RWPE2 (cell line): Measurements from ENCODE around the gene LRRC59.
"Not testable (repeated sequence)": the region's sequence is repeated elsewhere in the genome, so short reads cannot be mapped to it uniquely, and the experiment has no call there.

Source experiments
- ATAC-seq: fragments of 200-7000 bp; cut with Tn5 transposase; 3 replicates; pipeline ENCODE4 v1.9.1; 2021; ENCODE audit warnings: low read depth
- DNase-seq: peaks from one replicate; pipeline ENCODE4 v3.0.0-alpha.2; 2020; ENCODE audit warnings: low spot score
- H3K27ac ChIP-seq: fragments of 450-650 bp; 2 replicates; pipeline ENCODE4 v1.5.1; 2017; ENCODE audit warnings: mild to moderate bottlenecking; ENCODE audit not compliant: poor library complexity, severe bottlenecking
- H3K27me3 ChIP-seq: fragments of 250-450 bp; sonication (Bioruptor Pico); 2 replicates; pipeline ENCODE4 v1.5.1; 2021; ENCODE audit warnings: mild to moderate bottlenecking, moderate library complexity; ENCODE audit not compliant: insufficient read depth, poor library complexity, severe bottlenecking
- H3K36me3 ChIP-seq: fragments of 250-450 bp; sonication (Bioruptor Pico); 2 replicates; pipeline ENCODE4 v1.5.1; 2020; ENCODE audit warnings: low read depth, mild to moderate bottlenecking, moderate library complexity
- H3K4me1 ChIP-seq: fragments of 250-450 bp; sonication (Bioruptor Pico); 2 replicates; pipeline ENCODE4 v1.5.1; 2021; ENCODE audit warnings: mild to moderate bottlenecking, moderate library complexity; ENCODE audit not compliant: insufficient read depth, poor library complexity, severe bottlenecking
- H3K4me3 ChIP-seq: fragments of 250-450 bp; sonication (Bioruptor Pico); 2 replicates; pipeline ENCODE4 v1.5.1; 2021; ENCODE audit warnings: mild to moderate bottlenecking, moderate library complexity; ENCODE audit not compliant: severe bottlenecking
- H3K9me3 ChIP-seq: fragments of 250-450 bp; sonication (Bioruptor Pico); 2 replicates; pipeline ENCODE4 v1.5.1; 2021; ENCODE audit warnings: mild to moderate bottlenecking, moderate library complexity; ENCODE audit not compliant: severe bottlenecking
- CTCF ChIP-seq: fragments of 450-650 bp; IDR thresholded peaks from one replicate; pipeline ENCODE4 v1.5.1; 2017; ENCODE audit warnings: mild to moderate bottlenecking, moderate library complexity; ENCODE audit not compliant: poor library complexity, severe bottlenecking

LRRC59 gene

GRCh38 chr17:50432125-50432762 is 34.9 kb upstream of the LRRC59 start:
- Histone ChIP-seq H3K4me1 (peaks cover 24% of the 10 kb centered on the region), H3K27ac (peak overlapping the region; percentile 4), H3K4me3 (no peak overlapping the region), H3K9me3 (no peaks in the 10 kb centered on the region), H3K27me3 (no peaks in the 10 kb centered on the region), H3K36me3 (peaks cover 70% of the 10 kb centered on the region)
- ATAC-seq (no peak), DNase-seq (no peak)
- no peak for TF ChIP-seq CTCF

GRCh38 chr17:50430821-50431618 is 33.7 kb upstream of the LRRC59 start:
- ATAC-seq (no peak), DNase-seq (no peak)
- Histone ChIP-seq H3K27ac (peak overlapping the region; percentile 4), H3K4me3 (no peak overlapping the region), H3K27me3 (no peaks in the 10 kb centered on the region), H3K4me1 (peaks cover 25% of the 10 kb centered on the region), H3K36me3 (peaks cover 58% of the 10 kb centered on the region), H3K9me3 (no peaks in the 10 kb centered on the region)
- TF ChIP-seq CTCF, result no peak

GRCh38 chr17:50429793-50430192 is 32.5 kb upstream of the LRRC59 start:
- H3K36me3 ChIP-seq, result peaks cover 53% of the 10 kb centered on the region
- ATAC-seq, result no peak
- TF ChIP-seq CTCF, result no peak
- H3K27ac ChIP-seq, result peak overlapping the region; percentile 92
- no peak overlapping the region for H3K4me3 ChIP-seq
- H3K9me3 ChIP-seq, result no peaks in the 10 kb centered on the region
- no peaks in the 10 kb centered on the region for H3K27me3 ChIP-seq
- peaks cover 33% of the 10 kb centered on the region for H3K4me1 ChIP-seq
- DNase-seq, result no peak

GRCh38 chr17:50428831-50429424 is 31.6 kb upstream of the LRRC59 start:
- DNase-seq (peak; percentile 84), ATAC-seq (peak; percentile 68)
- Histone ChIP-seq H3K36me3 (peaks cover 48% of the 10 kb centered on the region), H3K4me3 (no peak overlapping the region), H3K27me3 (no peaks in the 10 kb centered on the region), H3K27ac (peak overlapping the region; percentile 92), H3K9me3 (no peaks in the 10 kb centered on the region), H3K4me1 (peaks cover 42% of the 10 kb centered on the region)
- TF ChIP-seq CTCF, result no peak

- peak overlapping the region; percentile 92 for H3K27ac ChIP-seq
- not testable (repeated sequence) for DNase-seq, H3K4me3 ChIP-seq, H3K9me3 ChIP-seq, H3K27me3 ChIP-seq, ATAC-seq
- H3K36me3 ChIP-seq, result peaks cover 43% of the 10 kb centered on the region
- H3K4me1 ChIP-seq, result peaks cover 49% of the 10 kb centered on the region
Observed at GRCh38 chr17:50428126-50428525, 30.8 kb upstream of the LRRC59 start.
